ENCODE results near the gene GDPD5.
A peak's percentile ranks its signal among the peaks of the same experiment; 100 is the strongest.

The GDPD5 gene

GRCh38 chr11:75398906-75399305, 126.8 kb downstream of the GDPD5 start:
- CTCF ChIA-PET = interaction anchor here (0.9 to 2.9 kb wide), 3 partner anchors 9 to 14 kb away, joined by 3 to 17 read pairs (median 12); no protein-coding TSS in a partner anchor
- DNase-seq (ENCODE audit: extremely low spot score) = no peak
- TF ChIP-seq CTCF (IDR thresholded peaks at IDR 0.05; ENCODE audit: control extremely low read depth, extremely low read depth, low read depth, missing control alignments) = no peak
- POLR2A ChIA-PET = interaction anchor here (1.0 kb wide), 1 partner anchor 13 kb away, joined by 3 read pairs; no protein-coding TSS in a partner anchor

GRCh38 chr11:75394085-75394840, 131.5 kb downstream of the GDPD5 start:
- CTCF ChIA-PET = interaction anchor here (0.7 to 1.3 kb wide), 2 partner anchors 9 to 13 kb away, joined by 3 to 4 read pairs; no protein-coding TSS in a partner anchor
- no peak for TF ChIP-seq CTCF (IDR thresholded peaks at IDR 0.05; ENCODE audit: control extremely low read depth, extremely low read depth, low read depth, missing control alignments)
- no peak for DNase-seq (ENCODE audit: extremely low spot score)
- POLR2A ChIA-PET = interaction anchor here (0.7 kb wide), 1 partner anchor 9 kb away, joined by 3 read pairs; no protein-coding TSS in a partner anchor

- CTCF ChIA-PET = interaction anchor here (0.9 to 13.5 kb wide), 9 partner anchors 12 to 249 kb away, joined by 3 to 224 read pairs (median 12); partner anchors contain the start of gene GDPD5
- POLR2A ChIA-PET = no interaction called here
- no peak for TF ChIP-seq CTCF (IDR thresholded peaks at IDR 0.05; ENCODE audit: control extremely low read depth, extremely low read depth, low read depth, missing control alignments)
- DNase-seq (ENCODE audit: extremely low spot score) = no peak
These were observed 135.8 kb downstream of the GDPD5 start for GRCh38 chr11:75389925-75390324.

GRCh38 chr11:75389276-75389605, 136.5 kb downstream of the GDPD5 start:
- POLR2A ChIA-PET = no interaction called here
- no peak for DNase-seq (ENCODE audit: extremely low spot score)
- TF ChIP-seq CTCF (IDR thresholded peaks at IDR 0.05; ENCODE audit: control extremely low read depth, extremely low read depth, low read depth, missing control alignments) = no peak
- CTCF ChIA-PET = interaction anchor here (0.9 to 13.5 kb wide), 18 partner anchors 8 to 248 kb away, joined by 3 to 224 read pairs (median 6); partner anchors contain the start of gene GDPD5

GRCh38 chr11:75388386-75389275, 137.1 kb downstream of the GDPD5 start:
- peak; percentile 80 for TF ChIP-seq CTCF (IDR thresholded peaks at IDR 0.05; ENCODE audit: control extremely low read depth, extremely low read depth, low read depth, missing control alignments)
- ChIA-PET CTCF (interaction anchor here (0.8 to 13.5 kb wide), 28 partner anchors 9 to 824 kb away, joined by 3 to 224 read pairs (median 5); partner anchors contain the start of gene GDPD5), POLR2A (no interaction called here)
- peak; percentile 75 for DNase-seq (ENCODE audit: extremely low spot score)

- TF ChIP-seq CTCF (IDR thresholded peaks at IDR 0.05; ENCODE audit: control extremely low read depth, extremely low read depth, low read depth, missing control alignments) = no peak
- DNase-seq (ENCODE audit: extremely low spot score) = no peak
- ChIA-PET POLR2A (no interaction called here), CTCF (interaction anchor here (0.8 to 13.5 kb wide), 25 partner anchors 10 to 825 kb away, joined by 3 to 224 read pairs (median 5); partner anchors contain the start of gene GDPD5)
These were observed 137.9 kb downstream of the GDPD5 start for GRCh38 chr11:75387736-75388294.
